GM18517 (cell line): ENCODE data around the gene SEC24D.

Source experiments
- ATAC-seq: cut with Tn5 transposase; IDR thresholded peaks from one replicate; pipeline ENCODE4 v1.9.1; 2021; ENCODE audit warnings: mild to moderate bottlenecking, moderate library complexity; ENCODE audit not compliant: unreplicated experiment

Gene SEC24D

DNA sequence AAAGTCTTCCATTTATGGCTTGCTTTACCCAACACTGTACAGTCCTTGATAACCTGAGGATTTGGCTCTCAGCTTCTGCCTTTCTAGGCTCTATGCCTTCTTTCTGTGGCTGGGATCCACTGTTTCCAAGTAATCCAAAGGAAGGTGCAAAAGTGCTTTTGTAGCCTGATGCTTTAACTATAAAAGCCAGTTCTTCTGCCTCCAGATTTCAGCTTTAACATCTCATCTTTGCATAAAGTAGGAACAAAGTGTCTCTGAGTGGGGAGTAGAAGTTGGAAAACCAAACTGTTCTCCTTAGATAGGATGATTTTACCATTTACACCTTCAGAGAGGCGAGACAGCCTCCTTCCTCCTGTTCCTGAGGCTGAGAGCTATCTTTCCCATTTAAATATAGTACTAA is 11.1 kb upstream of the SEC24D start:
- ATAC-seq = no peak

DNA sequence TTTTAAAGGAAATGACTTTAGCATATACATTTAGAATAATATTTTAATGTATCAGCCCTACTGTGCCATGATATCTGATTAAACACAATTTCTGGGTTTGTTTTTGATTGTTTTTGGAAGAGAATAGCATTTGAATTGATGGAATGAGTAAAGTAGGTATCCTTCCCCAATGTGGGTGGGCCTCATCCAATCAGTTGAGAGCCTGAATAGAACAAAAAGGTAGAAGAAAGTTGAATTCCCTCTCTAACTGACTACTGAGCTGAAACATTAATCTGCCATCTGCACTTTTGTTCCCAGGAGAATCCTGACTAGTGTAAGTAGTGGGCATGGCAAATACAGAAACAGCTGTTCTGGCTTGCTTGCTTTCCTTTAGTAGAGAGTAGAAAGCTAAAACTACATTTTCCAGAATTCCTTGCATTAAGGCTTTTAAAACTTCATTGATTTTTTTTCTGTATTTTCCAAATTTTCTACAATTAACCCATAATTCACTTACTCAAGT is 9.7 kb upstream of the SEC24D start:
- ATAC-seq = no peak

DNA sequence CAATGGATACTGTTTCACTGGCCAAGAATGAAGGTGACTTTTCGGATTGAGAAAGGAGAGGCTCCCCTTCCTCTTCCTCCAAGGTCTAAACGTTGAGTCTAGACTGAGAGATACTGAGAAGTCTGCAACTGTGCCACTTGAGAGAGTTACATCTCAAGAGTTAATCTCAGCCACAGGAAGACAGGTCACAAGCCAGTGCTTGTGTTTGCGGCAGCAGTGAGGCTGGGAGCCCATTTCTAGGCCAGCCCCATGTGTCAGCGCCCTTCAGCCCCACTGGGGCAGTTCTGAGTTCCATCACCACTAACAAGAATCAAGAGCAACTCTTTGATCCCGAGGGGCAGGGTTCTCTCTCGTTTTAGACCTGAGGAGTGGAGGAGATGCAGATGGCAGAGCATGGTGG is 7.3 kb upstream of the SEC24D start:
- no peak for ATAC-seq

DNA sequence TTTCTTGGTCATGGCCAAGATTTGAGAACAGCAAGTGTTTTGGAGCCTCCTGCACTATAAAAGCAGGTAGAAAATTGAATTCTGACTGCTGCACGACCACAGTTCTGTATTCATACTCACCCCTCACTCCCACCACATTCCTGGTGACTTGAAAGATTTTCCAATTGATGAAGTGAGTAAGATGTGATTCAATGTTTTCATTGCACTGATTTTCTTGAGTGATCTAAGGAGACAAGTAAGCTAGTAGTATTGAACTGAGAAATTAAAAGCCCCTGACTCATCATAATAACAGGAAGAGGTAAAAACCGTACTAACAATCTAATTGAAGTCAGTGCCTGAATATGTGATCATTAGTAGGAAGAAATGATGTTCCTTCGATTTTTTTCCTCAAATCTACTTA is 6.1 kb upstream of the SEC24D start:
- ATAC-seq = no peak

DNA sequence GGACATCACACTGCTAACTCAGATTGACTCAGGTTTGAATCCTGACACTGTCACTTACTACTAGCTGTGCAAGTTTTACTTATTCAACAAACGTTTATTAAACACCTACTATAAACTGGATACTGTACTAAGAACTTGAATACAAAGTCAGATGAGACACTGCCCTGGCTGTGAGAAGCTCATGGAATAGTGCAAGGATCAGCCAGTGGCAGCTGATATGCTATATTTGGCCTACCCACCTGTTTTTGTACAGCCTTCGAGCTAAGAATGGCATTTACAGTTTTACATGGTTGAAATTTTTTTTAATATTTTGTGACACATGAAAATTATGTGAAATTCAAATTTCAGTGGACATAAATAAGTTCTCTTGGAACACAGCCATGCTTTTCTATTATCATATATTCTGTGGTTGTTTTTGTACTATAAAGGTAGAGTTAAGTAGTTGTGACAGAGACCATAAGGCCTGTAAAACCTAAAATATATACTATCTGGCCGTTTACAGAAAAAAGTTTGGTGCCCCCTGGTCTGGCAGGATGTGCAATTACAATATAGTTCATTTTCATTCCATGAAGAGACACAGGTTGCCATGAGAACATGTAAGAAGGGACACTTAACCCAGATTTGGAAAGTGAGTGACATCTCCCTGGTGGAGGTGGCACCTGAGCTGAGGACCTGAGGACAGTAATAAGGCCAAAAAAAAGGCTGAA is 3.4 kb upstream of the SEC24D start:
- ATAC-seq = no peak

DNA sequence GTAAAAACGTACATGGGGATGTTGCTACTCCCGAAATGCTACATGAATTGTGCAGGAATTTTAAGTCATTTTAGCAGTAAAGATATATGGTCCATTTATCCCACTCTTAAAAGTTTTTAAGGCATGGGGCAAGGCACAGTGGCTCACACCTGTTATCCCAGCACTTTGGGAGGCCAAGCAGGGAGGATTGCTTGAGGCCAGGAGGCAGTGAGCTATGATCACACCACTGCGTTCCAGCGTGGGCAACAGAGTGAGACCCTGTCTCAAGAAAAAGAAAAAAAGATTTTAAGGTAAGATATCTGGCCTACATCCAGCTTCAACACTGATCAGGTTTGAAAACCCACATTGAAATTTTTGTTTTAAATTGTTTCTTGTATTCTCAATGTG is 1.2 kb upstream of the SEC24D start:
- no peak for ATAC-seq

DNA sequence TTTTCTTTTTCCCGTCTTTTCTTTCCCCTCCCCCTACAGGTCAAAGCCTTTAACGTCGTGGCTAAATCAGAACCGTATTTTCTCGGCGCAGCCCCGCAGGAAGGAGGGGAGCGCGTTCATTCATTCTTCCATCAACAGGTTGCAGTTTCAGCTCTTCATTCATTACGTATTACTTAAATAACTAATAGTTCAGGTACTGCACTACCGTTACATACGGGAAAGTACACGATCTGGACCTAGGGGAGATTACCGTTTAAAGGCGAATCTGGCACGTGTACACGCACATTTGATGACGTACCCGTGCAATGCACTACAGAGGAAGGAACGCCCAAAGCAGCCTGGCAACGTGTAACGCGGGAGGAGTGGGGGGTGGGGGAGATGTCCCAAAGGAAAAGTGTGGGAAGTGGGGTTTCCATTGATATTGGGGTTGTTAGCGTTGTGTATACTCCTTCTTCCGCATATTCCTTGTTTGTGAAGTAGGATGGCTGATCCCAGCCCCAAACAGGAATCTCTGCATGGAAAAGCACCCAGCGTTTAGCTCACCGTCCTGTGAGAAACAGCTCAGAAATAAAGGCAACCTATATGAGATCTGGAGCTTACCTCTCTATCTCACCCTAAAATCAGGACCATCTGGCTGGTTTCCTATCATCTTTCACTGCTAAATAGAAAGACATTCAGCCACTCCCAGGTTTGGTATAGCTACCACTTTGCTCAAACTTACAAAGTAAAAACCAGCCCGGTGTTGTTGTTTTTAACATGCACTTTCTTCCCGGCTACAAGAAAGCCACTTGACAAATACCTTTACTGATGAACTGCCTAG is 585 bp upstream of the SEC24D start:
- peak; percentile 32 for ATAC-seq

DNA sequence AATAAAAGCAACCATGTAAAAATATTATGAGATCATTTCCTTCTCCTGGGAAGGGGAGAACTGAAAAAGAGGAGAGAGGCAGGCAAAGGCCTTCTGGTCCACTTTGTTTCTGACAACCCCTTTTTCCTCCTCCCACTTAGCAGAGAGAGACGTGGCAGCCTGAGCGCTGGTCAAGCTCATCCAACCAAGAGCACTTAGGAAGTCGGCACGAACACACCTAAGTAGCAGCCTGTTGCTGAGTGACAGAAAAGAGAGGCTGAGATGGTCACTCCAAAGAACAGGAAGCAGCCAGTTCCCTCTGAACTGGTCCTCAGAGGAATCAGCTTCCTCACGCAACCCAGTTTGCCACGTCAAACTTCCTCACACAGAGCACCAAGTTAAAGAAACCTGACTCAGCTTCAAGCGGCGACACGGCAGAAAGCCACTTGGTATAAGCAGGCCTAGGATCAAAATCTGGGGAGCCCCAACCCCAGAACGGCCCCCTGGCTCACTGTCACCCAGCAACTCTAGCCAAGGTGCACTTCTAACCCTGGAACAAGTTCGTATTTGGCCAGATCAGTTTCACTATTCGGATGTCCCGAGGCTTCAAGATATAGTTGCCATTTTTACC is 861 bp downstream of the SEC24D start:
- ATAC-seq = peak; percentile 76

DNA sequence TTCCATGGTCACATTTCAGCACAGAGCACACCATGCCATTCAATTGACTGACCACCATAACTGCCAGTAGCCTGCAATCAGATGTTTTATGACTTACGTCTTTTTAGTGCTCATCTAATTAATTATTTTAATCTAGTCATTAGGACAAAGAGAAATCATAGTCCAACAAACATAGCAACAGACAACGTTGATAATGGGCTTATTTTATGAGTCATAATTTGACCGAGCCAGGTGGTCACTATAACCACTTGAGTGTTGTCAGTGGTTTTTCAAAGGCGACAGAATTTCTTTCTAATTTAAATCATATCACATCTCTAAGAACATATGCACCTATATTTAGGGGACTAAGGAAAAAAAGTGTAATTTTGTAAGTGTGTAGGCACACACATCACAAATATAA is 1.9 kb downstream of the SEC24D start:
- no peak for ATAC-seq

DNA sequence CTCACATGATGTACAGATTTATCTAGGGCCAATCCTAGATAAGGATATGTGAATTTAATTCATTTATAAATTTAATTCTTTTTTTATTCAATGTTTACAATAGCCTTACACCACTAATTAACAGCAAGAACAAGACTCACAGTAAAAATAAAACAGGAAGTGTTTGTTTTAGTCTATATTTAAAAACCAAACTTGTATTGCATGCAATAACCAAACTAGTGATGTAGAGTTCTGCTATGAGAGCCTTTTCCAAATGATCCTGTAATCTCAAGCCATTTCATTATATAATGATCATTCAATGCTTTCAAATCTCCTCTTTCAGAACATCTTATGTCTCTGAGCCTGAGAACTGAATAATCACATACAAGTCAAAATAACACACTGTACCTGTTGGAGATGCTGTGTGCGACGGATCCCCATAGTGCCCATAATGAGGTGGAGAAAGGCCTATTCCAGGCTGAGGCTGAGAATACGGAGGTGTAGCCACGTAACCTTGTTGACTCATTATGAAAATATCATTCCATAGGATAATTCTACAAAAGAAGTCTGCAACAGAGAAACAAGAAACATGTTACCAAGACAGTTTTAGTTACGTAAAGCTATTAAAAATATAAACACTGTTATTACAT is 2.6 kb downstream of the SEC24D start:
- no peak for ATAC-seq

DNA sequence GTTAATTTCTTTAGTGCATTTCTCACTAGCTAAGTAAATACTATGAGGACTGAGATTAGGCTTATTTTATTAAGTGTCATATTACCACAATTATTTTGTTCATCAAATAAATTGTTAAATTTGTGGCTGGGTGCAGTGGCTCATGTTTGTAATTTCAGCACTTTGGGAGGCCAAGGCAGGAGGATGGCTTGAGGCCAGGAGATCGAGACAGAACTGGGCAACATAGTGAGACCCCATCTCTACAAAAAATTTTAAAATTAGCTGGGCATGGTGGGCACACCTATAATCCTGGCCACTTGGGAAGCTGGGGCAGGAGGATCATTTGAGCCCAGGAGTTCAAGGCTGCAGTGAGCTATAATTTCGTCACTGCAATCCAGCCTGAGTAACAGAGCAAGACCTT is 6.8 kb downstream of the SEC24D start:
- ATAC-seq = no peak

DNA sequence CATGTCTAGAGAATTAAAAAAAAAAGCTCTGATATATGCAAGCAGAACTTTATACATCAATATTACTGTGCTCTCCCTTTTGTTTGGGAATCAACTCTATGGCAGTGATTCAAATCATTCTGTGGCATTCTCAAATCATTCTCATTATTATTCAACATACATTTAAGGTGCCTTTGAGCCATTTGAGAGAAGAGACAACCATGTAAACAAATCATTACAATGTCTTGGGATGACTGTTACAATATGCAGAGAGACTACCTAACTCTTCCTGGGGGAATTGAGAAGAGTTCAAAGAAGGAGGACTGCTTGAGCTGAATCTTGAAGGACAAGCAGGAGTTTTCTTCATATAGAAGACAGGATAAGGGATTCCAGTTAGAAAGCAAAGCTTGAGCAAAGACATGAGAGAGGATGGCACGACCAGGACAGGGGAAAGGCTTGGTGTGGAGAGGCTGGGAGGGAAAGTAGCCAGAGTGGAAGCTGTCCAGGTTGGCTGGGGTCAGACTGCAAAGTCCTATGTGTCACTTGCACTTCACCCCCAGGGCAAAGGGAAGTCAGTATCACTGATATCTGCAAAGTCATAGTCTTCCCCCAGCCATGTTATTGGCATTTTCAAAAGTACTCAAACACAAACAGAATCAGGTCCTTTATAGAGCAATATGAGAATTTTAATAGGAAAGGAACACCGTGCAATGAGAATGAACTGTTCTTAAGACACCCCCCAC is 9.0 kb downstream of the SEC24D start:
- no peak for ATAC-seq

DNA sequence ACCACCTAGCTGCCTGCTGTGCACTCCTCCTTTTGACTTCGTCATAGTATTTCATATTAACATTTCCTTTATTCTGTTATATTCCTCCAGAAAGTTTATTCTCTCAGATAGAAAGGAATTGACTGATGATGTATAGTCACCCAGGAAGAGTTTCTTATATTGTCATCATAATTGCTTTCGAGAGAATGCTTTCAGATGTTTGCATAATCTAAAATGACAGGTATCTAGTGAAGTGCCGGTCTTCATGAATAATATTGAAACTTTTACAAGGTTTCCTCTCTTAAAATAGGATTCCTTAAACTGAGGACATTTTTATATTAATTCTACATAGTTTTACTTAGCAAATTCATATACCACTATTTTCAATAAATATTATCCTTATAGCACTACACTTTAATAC is 10.1 kb downstream of the SEC24D start:
- ATAC-seq = peak; percentile 66

DNA sequence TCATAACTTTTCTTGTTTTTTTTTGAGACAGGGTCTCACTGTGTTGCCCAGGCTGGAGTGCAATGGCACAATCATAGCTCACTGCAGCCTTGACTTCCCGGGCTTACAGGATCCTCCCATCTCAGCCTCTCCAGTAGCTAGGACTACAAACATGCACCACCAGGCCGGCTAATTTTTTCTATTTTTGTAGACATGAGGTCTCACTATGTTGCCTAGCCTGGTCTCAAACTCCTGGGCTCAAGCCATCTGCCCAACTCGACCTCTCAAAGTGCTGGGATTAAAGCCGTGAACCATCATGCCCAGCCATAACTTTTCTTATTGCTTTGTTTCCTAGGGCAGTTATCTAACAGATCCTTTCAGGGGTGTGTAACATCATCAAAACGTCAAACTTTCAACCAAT is 11.8 kb downstream of the SEC24D start:
- no peak for ATAC-seq

DNA sequence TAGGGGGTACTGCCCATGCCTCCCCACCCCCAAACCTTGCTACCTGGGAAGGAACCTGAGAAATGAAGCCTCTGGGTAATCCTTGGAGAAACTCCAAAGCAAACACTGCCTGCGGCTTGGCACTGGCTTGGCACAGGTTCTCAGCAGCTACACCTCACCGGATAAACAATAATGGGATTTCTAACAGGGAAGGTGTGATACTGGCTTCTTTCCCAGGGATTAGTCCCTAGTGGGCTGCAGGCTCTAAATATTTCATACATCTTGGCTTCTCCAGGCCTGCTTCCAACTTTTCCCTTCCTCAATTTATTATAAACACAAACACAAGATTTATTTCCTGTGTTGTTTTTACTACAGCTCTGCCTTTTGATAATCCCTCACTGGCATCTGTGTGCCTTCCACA is 12.5 kb downstream of the SEC24D start:
- ATAC-seq = no peak

DNA sequence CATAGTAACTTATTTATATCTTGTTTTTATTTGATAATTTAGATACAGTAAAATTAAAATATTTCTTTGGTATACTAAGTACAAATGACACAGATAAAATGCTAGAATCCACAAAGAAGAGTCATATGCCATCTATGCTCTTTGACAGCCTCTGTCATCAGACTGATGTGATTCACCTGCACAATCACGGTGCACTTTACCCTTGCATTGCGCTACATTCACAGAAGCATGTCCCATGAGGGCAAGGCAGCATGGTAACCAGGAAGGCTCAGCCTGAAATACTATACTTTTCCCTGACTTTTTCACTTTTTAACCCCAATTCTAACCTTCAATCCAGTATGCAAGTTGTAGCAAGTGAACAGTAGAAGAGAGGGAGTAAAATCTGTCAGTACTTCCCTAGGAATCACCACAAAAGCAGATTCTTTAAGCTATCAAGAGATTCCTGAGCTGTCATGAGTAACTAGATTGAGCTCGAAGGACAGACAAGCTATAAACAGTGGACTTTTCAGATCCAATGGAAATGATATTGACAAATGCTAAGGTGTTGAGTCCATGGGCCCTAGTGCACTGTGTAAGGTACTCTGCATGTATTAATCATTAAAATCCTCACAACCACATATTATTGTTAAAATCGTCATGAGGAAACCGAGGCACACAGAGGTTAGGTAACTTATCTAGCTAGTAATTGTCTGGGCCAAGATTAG is 14.2 kb downstream of the SEC24D start:
- no peak for ATAC-seq

DNA sequence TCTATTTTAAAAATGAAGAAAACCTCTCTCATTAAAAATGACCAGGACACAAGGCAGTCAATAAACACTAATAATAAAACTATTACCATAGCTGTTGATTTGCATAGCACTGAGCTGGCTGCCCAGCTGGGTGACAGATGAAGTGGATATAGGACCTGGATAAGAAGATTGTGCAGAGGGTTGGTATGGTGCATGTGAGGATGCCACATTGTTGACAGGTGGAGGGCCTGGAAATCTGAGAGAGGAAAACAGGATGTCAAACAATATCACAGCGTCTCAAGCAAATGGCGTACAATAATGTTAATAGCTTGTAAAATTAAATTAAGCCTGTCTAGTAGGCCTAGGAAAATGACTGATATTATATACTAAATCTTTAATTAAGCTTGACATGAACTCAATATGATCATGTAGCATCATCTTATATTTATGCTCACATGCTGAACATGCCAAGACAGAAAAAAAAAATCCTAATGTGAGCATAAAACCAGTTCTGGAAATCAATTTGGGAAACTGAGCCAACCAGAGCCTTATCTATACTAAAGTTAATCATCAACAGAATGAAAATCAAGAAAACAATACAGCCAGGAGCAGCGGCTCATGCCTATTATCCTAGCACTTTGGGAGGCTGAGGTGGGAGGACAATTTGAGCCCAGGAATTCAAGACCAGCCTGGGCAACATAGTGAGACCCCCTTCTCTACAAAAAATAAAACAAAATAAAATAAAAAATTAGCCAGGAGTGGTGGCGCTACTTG is 18.6 kb downstream of the SEC24D start:
- ATAC-seq = no peak

DNA sequence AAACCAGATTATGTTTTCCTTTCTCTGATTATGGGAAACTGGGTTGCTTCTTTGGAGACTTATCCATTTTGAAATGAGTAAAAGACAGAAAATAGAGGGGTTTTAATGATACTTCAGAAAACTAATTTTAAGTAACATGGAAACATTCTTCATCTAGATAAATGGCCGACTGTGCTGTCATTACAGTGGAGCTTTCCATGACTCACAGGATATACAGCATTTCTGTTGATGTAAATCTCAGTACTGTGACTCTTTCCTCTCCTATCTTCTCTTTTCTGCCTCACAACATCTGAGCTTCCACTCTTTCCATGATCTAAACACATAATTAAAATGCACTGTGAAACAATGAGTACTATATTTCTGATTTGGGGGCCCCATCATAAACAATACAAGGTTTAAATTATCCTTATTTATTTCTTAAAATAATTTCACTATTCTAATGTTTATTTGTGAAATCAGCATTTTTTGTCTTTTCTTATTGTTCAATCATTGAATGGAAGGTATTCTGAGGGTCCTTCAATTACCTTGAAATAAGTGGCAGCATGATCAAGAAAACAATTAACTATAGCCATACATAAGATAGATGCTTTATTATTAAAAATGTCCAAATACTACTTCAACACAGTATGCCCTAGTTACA is 19.3 kb downstream of the SEC24D start:
- ATAC-seq = no peak

DNA sequence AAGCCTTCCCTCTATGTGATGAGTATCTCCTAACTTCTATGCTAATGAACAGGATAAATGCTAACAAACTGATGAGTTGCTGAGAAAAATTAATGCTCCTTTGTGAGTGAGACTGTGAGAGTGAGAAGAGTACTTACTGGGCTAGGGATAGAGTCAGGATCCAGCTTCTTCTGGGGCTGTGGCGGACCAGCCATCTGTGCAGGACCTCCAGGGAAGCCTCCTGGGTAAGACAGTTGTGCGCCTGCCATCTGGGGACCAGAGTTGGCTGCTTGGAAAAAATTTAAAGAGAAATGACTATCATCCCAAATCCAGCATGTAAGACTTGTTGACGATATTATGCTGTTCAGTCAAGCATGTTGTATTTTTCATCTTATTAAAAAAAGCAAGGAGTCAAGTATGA is 21.0 kb downstream of the SEC24D start:
- no peak for ATAC-seq
